Activated naive CD8-positive, alpha-beta T cell treated with anti-CD3 and anti-CD28 coated beads, Interleukin-2, amount 10 ng/mL, durations not matched to agents 7 days and 5 days (primary cell): ENCODE results near the gene SOCS3. TPM values are rescaled to one million over a fixed set of nuclear protein-coding genes. Genes with fewer than 3 reads are reported as not detected.
"Not testable (repeated sequence)": the region's sequence is repeated elsewhere in the genome, so short reads cannot be mapped to it uniquely, and the experiment has no call there.

Experiments used
- ATAC-seq: fragments of 150-1000 bp; cut with Tn5 transposase; one replicate; pipeline ENCODE4 v1.10.0; 2021; ENCODE audit warnings: low read depth, moderate library complexity
- POLR2A ChIA-PET: fragments of 350-600 bp; sonication (Branson Sonifier 250); formaldehyde crosslinking; loops from one replicate; lab custom pipeline; 2021; ENCODE audit warnings: antibody characterized with exemption; lab: Charles Lee
- DNase-seq: peaks from one replicate; pipeline ENCODE4 v3.0.0; 2021
- H3K27ac Mint-ChIP-seq: one replicate; pipeline ENCODE4 v1.8.0; 2022; ENCODE audit warnings: mild to moderate bottlenecking, mixed read lengths
- H3K27me3 Mint-ChIP-seq: one replicate; pipeline ENCODE4 v1.8.0; 2022; ENCODE audit warnings: mild to moderate bottlenecking, moderate library complexity, mixed read lengths
- H3K36me3 Mint-ChIP-seq: one replicate; pipeline ENCODE4 v1.8.0; 2021; ENCODE audit warnings: mild to moderate bottlenecking, mixed read lengths
- H3K4me1 Mint-ChIP-seq: one replicate; pipeline ENCODE4 v1.8.0; 2021; ENCODE audit warnings: mixed read lengths
- H3K4me3 Mint-ChIP-seq: one replicate; pipeline ENCODE4 v1.8.0; 2022; ENCODE audit warnings: mild to moderate bottlenecking, moderate library complexity, mixed read lengths
- H3K9me3 Mint-ChIP-seq: one replicate; pipeline ENCODE4 v1.8.0; 2021; ENCODE audit warnings: mixed read lengths
- total RNA-seq, 2 experiments: library from RNA; stranded (reverse); gene quantifications; one replicate each; pipeline ENCODE4 v1.2.3, GENCODE V29; 2021

The SOCS3 gene
- total RNA-seq, 2 experiments from 2014 or later, result 6.6 to 6.7 TPM

GRCh38 chr17:78318843-78319242, 41.0 kb downstream of the SOCS3 start:
- no peak for ATAC-seq
- Mint-ChIP-seq H3K9me3 (no peaks in the 10 kb centered on the region), H3K27me3 (no peaks in the 10 kb centered on the region), H3K36me3 (peaks cover 1% of the 10 kb centered on the region), H3K4me3 (no peak overlapping the region), H3K4me1 (peaks cover 19% of the 10 kb centered on the region), H3K27ac (no peak overlapping the region)
- DNase-seq, result no peak
- POLR2A ChIA-PET, result no interaction called here

GRCh38 chr17:78318407-78318806, 41.5 kb downstream of the SOCS3 start:
- H3K27me3 Mint-ChIP-seq, result peaks cover 2% of the 10 kb centered on the region
- peaks cover 1% of the 10 kb centered on the region for H3K36me3 Mint-ChIP-seq
- no peaks in the 10 kb centered on the region for H3K9me3 Mint-ChIP-seq
- peaks cover 18% of the 10 kb centered on the region for H3K4me1 Mint-ChIP-seq
- DNase-seq, result no peak
- no peak overlapping the region for H3K4me3 Mint-ChIP-seq
- no peak overlapping the region for H3K27ac Mint-ChIP-seq
- POLR2A ChIA-PET, result no interaction called here
- ATAC-seq, result no peak

GRCh38 chr17:78317794-78318400, 42.0 kb downstream of the SOCS3 start:
- Mint-ChIP-seq H3K4me3 (no peak overlapping the region), H3K9me3 (no peaks in the 10 kb centered on the region), H3K27me3 (peaks cover 7% of the 10 kb centered on the region), H3K36me3 (peaks cover 1% of the 10 kb centered on the region), H3K27ac (peak overlapping the region; percentile 56), H3K4me1 (peaks cover 18% of the 10 kb centered on the region)
- ATAC-seq (no peak), DNase-seq (no peak)
- POLR2A ChIA-PET, result no interaction called here

- ATAC-seq, result no peak
- H3K36me3 Mint-ChIP-seq, result peaks cover 1% of the 10 kb centered on the region
- peaks cover 15% of the 10 kb centered on the region for H3K27me3 Mint-ChIP-seq
- H3K9me3 Mint-ChIP-seq, result no peaks in the 10 kb centered on the region
- DNase-seq, result no peak
- peak overlapping the region; percentile 18 for H3K27ac Mint-ChIP-seq
- POLR2A ChIA-PET, result interaction anchor here (1.1 kb wide), 1 partner anchor 15 kb away, joined by 3 read pairs; no protein-coding TSS in a partner anchor
- peaks cover 18% of the 10 kb centered on the region for H3K4me1 Mint-ChIP-seq
- H3K4me3 Mint-ChIP-seq, result no peak overlapping the region
Observed at GRCh38 chr17:78316867-78317789, 42.7 kb downstream of the SOCS3 start.

- Mint-ChIP-seq H3K9me3 (no peaks in the 10 kb centered on the region), H3K36me3 (peaks cover 1% of the 10 kb centered on the region), H3K27ac (no peak overlapping the region), H3K4me3 (peak overlapping the region; percentile 62), H3K4me1 (peaks cover 18% of the 10 kb centered on the region), H3K27me3 (peaks cover 19% of the 10 kb centered on the region)
- POLR2A ChIA-PET, result interaction anchor here (1.1 kb wide), 1 partner anchor 16 kb away, joined by 3 read pairs; no protein-coding TSS in a partner anchor
- no peak for ATAC-seq
- no peak for DNase-seq
Observed at GRCh38 chr17:78316115-78316866, 43.6 kb downstream of the SOCS3 start.

GRCh38 chr17:78315355-78316114, 44.3 kb downstream of the SOCS3 start:
- DNase-seq (no peak), ATAC-seq (peak; percentile 20)
- Mint-ChIP-seq H3K4me1 (peaks cover 18% of the 10 kb centered on the region), H3K27ac (peak overlapping the region; percentile 77), H3K27me3 (peaks cover 20% of the 10 kb centered on the region), H3K36me3 (peaks cover 1% of the 10 kb centered on the region), H3K9me3 (no peaks in the 10 kb centered on the region), H3K4me3 (peak overlapping the region; percentile 62)
- POLR2A ChIA-PET, result no interaction called here

GRCh38 chr17:78314683-78315354, 45.1 kb downstream of the SOCS3 start:
- POLR2A ChIA-PET, result interaction anchor here (0.6 to 1.0 kb wide), 4 partner anchors 11 to 52 kb away, joined by 3 to 4 read pairs (median 3); no protein-coding TSS in a partner anchor
- H3K27ac Mint-ChIP-seq, result peak overlapping the region; percentile 27
- H3K4me1 Mint-ChIP-seq, result peaks cover 18% of the 10 kb centered on the region
- peaks cover 20% of the 10 kb centered on the region for H3K27me3 Mint-ChIP-seq
- no peak for ATAC-seq
- H3K36me3 Mint-ChIP-seq, result peaks cover 1% of the 10 kb centered on the region
- peak overlapping the region; percentile 73 for H3K4me3 Mint-ChIP-seq
- DNase-seq, result no peak
- no peaks in the 10 kb centered on the region for H3K9me3 Mint-ChIP-seq

- peaks cover 18% of the 10 kb centered on the region for H3K4me1 Mint-ChIP-seq
Observed at GRCh38 chr17:78313735-78314648, 45.9 kb downstream of the SOCS3 start.

GRCh38 chr17:78309659-78310255, 50.1 kb downstream of the SOCS3 start:
- H3K27me3 Mint-ChIP-seq, result peaks cover 22% of the 10 kb centered on the region
- H3K27ac Mint-ChIP-seq, ATAC-seq, POLR2A ChIA-PET, H3K4me1 Mint-ChIP-seq, H3K36me3 Mint-ChIP-seq, H3K9me3 Mint-ChIP-seq, DNase-seq, H3K4me3 Mint-ChIP-seq: not testable (repeated sequence)

More at GRCh38 chr17:78313735-78314648, 45.9 kb downstream of the SOCS3 start:
- peak overlapping the region; percentile 73 for H3K4me3 Mint-ChIP-seq
- peak overlapping the region; percentile 60 for H3K27ac Mint-ChIP-seq
- ATAC-seq (peak; percentile 83), DNase-seq (peak; percentile 82)
- H3K36me3 Mint-ChIP-seq, result peaks cover 1% of the 10 kb centered on the region
- H3K9me3 Mint-ChIP-seq, result no peaks in the 10 kb centered on the region
- H3K27me3 Mint-ChIP-seq, result peaks cover 20% of the 10 kb centered on the region
- POLR2A ChIA-PET, result interaction anchor here (0.6 to 1.0 kb wide), 5 partner anchors 11 to 101 kb away, joined by 3 to 4 read pairs (median 3); no protein-coding TSS in a partner anchor

GRCh38 chr17:78307887-78308638, 51.8 kb downstream of the SOCS3 start:
- Mint-ChIP-seq H3K27ac (no peak overlapping the region), H3K4me3 (no peak overlapping the region), H3K9me3 (peaks cover 1% of the 10 kb centered on the region), H3K4me1 (no peaks in the 10 kb centered on the region), H3K36me3 (no peaks in the 10 kb centered on the region), H3K27me3 (peaks cover 17% of the 10 kb centered on the region)
- DNase-seq (no peak), ATAC-seq (no peak)
- POLR2A ChIA-PET, result interaction anchor here (0.6 kb wide), 1 partner anchor 177 kb away, joined by 6 read pairs; the partner anchor contains the start of gene TMC8
